HCT116 (cell line): ENCODE measurements around the gene SNAP91.

Experiments
- CEBPB ChIP-seq: IDR thresholded peaks from 2 replicates; pipeline ENCODE4 v1.6.1; 2012; ENCODE audit warnings: low read depth
- EZH2 ChIP-seq: fragments of 200-600 bp; sonication (generic); IDR thresholded peaks from 2 replicates; pipeline ENCODE4 v1.6.1; 2017; ENCODE audit warnings: antibody characterized with exemption, mixed run types
- POLR2A ChIP-seq: IDR thresholded peaks from 2 replicates; pipeline ENCODE4 v1.7.0; 2011; ENCODE audit warnings: borderline replicate concordance; ENCODE audit not compliant: insufficient read depth, insufficient read length; ENCODE audit errors: extremely low read depth
- POLR2AphosphoS5 ChIP-seq: IDR thresholded peaks from 2 replicates; pipeline ENCODE4 v1.6.1; 2011; ENCODE audit warnings: mild to moderate bottlenecking, low read depth, low read length, moderate library complexity
- SIN3A ChIP-seq: IDR thresholded peaks from 2 replicates; pipeline ENCODE4 v1.6.1; 2012; ENCODE audit warnings: low read depth
- TCF7L2 ChIP-seq: IDR thresholded peaks from 2 replicates; pipeline ENCODE4 v1.7.0; 2011; ENCODE audit warnings: borderline replicate concordance, inconsistent platforms; ENCODE audit not compliant: insufficient read depth, insufficient read length; ENCODE audit errors: extremely low read depth
- TF ChIP-seq, protein P1 (sequence below), 3 experiments: fragments of 200-600 bp in 1 of 3; sonication (generic) in 1 of 3; IDR thresholded peaks in 2 of 3; conservative IDR thresholded peaks in 1 of 3; 2 replicates each; pipeline ENCODE4 v1.5.1; 2012 to 2017; ENCODE audit warnings: low read depth in 2 of 3, low read length in 2 of 3, antibody characterized with exemption in 1 of 3, borderline replicate concordance in 1 of 3, control low read depth in 1 of 3, mild to moderate bottlenecking in 1 of 3, mixed read lengths in 1 of 3, mixed run types in 1 of 3, moderate library complexity in 1 of 3; ENCODE audit not compliant: insufficient read depth in 1 of 3
- TF ChIP-seq, protein P2 (sequence below): IDR thresholded peaks from 2 replicates; pipeline ENCODE4 v1.6.1; 2012; ENCODE audit warnings: low read depth
- TF ChIP-seq, protein P3 (sequence below): IDR thresholded peaks from 2 replicates; pipeline ENCODE4 v1.6.1; 2012

DNA sequence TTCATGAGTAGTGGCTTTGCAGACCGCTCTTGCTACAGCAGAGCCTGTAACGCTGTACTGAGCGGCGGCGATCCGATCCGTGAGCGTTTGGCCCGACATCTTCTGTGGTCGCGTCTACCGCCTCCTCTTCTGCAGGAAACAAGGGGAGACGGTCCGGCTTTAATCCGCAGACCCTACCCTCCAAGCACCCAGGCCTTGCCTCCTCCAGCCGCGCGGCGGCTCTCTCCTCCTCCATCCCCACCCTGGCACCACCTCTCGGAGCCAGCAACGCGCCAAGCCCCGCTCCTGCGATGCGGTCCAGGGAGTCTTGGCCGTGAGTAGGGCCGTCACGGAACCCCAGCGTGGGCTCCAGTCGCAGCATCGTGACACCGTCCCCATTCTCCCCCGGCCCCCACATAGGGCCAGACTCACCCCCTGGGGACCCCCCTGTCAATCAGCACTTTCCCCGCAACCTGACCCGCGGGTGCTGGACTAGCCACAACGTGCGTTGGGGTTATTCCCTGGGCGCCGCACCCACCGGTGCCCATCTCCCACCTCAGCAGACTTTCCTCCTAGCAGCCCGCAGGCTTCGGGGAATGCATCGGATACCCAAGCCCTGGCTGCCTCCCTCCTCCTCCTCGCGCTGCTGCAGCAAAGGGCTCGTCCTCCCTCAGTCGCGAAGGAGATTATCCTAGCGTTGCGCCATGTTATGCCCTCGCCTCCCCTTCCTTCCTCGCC lies 914 bp downstream of the SNAP91 start:
- TF ChIP-seq, protein P1, sequence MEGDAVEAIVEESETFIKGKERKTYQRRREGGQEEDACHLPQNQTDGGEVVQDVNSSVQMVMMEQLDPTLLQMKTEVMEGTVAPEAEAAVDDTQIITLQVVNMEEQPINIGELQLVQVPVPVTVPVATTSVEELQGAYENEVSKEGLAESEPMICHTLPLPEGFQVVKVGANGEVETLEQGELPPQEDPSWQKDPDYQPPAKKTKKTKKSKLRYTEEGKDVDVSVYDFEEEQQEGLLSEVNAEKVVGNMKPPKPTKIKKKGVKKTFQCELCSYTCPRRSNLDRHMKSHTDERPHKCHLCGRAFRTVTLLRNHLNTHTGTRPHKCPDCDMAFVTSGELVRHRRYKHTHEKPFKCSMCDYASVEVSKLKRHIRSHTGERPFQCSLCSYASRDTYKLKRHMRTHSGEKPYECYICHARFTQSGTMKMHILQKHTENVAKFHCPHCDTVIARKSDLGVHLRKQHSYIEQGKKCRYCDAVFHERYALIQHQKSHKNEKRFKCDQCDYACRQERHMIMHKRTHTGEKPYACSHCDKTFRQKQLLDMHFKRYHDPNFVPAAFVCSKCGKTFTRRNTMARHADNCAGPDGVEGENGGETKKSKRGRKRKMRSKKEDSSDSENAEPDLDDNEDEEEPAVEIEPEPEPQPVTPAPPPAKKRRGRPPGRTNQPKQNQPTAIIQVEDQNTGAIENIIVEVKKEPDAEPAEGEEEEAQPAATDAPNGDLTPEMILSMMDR (IDR thresholded peaks at IDR 0.05 in 2 of 3, conservative IDR thresholded peaks at IDR 0.05 in 1 of 3; ENCODE audit: borderline replicate concordance in 1 of 3, insufficient read depth in 1 of 3, low read depth in 2 of 3, low read length in 2 of 3) = no peak
- TF ChIP-seq SIN3A (no peak), EZH2 (no peak), POLR2AphosphoS5 (no peak), POLR2A (no peak), CEBPB (no peak), TCF7L2 (no peak)
- TF ChIP-seq, protein P2, sequence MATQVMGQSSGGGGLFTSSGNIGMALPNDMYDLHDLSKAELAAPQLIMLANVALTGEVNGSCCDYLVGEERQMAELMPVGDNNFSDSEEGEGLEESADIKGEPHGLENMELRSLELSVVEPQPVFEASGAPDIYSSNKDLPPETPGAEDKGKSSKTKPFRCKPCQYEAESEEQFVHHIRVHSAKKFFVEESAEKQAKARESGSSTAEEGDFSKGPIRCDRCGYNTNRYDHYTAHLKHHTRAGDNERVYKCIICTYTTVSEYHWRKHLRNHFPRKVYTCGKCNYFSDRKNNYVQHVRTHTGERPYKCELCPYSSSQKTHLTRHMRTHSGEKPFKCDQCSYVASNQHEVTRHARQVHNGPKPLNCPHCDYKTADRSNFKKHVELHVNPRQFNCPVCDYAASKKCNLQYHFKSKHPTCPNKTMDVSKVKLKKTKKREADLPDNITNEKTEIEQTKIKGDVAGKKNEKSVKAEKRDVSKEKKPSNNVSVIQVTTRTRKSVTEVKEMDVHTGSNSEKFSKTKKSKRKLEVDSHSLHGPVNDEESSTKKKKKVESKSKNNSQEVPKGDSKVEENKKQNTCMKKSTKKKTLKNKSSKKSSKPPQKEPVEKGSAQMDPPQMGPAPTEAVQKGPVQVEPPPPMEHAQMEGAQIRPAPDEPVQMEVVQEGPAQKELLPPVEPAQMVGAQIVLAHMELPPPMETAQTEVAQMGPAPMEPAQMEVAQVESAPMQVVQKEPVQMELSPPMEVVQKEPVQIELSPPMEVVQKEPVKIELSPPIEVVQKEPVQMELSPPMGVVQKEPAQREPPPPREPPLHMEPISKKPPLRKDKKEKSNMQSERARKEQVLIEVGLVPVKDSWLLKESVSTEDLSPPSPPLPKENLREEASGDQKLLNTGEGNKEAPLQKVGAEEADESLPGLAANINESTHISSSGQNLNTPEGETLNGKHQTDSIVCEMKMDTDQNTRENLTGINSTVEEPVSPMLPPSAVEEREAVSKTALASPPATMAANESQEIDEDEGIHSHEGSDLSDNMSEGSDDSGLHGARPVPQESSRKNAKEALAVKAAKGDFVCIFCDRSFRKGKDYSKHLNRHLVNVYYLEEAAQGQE = no peak
- TF ChIP-seq, protein P3, sequence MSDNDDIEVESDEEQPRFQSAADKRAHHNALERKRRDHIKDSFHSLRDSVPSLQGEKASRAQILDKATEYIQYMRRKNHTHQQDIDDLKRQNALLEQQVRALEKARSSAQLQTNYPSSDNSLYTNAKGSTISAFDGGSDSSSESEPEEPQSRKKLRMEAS = no peak
